AG04449 (cell line): ENCODE data around the gene C10orf67.

Experiments used
- CTCF ChIA-PET: fragments of 350-600 bp; formaldehyde crosslinking; extraction: SDS; loops from one replicate; lab custom pipeline; 2021; ENCODE audit warnings: antibody characterized with exemption; lab: Yijun Ruan, JAX
- POLR2A ChIA-PET: fragments of 400-600, 350-600 bp; formaldehyde crosslinking; extraction: SDS; loops from one replicate; lab custom pipeline; 2020; ENCODE audit warnings: antibody characterized with exemption, inconsistent platforms; lab: Yijun Ruan, JAX
- DNase-seq: peaks from one replicate; pipeline ENCODE4 v3.0.0-alpha.2; 2010; ENCODE audit warnings: low read depth, low spot score
- H3K4me3 ChIP-seq: 2 replicates; pipeline ENCODE4 v1.5.1; 2011; ENCODE audit warnings: low read depth, mild to moderate bottlenecking, control low read depth, low read length
- TF ChIP-seq, protein P1 (sequence below): IDR thresholded peaks from one replicate; pipeline ENCODE4 v1.5.1; 2011; ENCODE audit warnings: mild to moderate bottlenecking, moderate library complexity, low read length, control low read depth, inconsistent platforms; ENCODE audit not compliant: insufficient read depth; ENCODE audit errors: missing control alignments

C10orf67 gene

GRCh38 chr10:23156447-23157150, 188.0 kb downstream of the C10orf67 start:
- H3K4me3 ChIP-seq, result no peak overlapping the region
- ChIA-PET CTCF (interaction anchor here (0.6 to 8.8 kb wide), 6 partner anchors 12 to 999 kb away, joined by 3 to 67 read pairs (median 16); no protein-coding TSS in a partner anchor), POLR2A (no interaction called here)
- no peak for DNase-seq
- TF ChIP-seq, protein P1, sequence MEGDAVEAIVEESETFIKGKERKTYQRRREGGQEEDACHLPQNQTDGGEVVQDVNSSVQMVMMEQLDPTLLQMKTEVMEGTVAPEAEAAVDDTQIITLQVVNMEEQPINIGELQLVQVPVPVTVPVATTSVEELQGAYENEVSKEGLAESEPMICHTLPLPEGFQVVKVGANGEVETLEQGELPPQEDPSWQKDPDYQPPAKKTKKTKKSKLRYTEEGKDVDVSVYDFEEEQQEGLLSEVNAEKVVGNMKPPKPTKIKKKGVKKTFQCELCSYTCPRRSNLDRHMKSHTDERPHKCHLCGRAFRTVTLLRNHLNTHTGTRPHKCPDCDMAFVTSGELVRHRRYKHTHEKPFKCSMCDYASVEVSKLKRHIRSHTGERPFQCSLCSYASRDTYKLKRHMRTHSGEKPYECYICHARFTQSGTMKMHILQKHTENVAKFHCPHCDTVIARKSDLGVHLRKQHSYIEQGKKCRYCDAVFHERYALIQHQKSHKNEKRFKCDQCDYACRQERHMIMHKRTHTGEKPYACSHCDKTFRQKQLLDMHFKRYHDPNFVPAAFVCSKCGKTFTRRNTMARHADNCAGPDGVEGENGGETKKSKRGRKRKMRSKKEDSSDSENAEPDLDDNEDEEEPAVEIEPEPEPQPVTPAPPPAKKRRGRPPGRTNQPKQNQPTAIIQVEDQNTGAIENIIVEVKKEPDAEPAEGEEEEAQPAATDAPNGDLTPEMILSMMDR, result no peak

DNA sequence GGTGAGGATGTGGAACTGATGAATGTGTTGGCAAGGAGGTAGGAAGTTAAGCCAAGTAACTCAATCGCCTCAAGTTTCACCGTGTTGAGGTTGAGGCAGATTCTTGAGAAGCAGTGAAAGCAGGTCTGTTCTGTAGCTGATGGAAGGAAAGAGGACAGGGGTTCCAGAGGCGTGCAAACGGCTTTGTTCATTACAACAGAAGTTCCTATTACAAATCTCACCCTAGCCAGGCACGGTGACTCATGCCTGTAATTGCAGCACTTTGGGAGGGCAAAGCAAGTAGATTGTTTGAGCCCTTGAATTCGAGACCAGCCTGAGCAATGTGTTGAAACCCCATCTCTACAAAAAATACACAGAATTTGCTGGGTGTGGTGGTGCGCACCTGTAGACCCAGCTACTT, 189.4 kb downstream of the C10orf67 start:
- TF ChIP-seq, protein P1, result no peak
- CTCF ChIA-PET, result interaction anchor here (0.9 to 4.1 kb wide), 3 partner anchors 11 to 375 kb away, joined by 3 to 29 read pairs (median 4); no protein-coding TSS in a partner anchor
- no peak overlapping the region for H3K4me3 ChIP-seq
- no peak for DNase-seq
- POLR2A ChIA-PET, result no interaction called here
